ENCODE results near the gene FNDC3B.
A peak's percentile ranks its signal among the peaks of the same experiment; 100 is the strongest.

Gene FNDC3B

GRCh38 chr3:172151651-172152649 lies 112.6 kb downstream of the FNDC3B start:
- no peak for DNase-seq (ENCODE audit: low read depth)

GRCh38 chr3:172152874-172153273 lies 113.5 kb downstream of the FNDC3B start:
- DNase-seq (ENCODE audit: low read depth): no peak

- peak; percentile 11 for DNase-seq (ENCODE audit: low read depth)
Observed at GRCh38 chr3:172153335-172153861, 114.0 kb downstream of the FNDC3B start.

GRCh38 chr3:172154768-172155664 lies 115.6 kb downstream of the FNDC3B start:
- no peak for DNase-seq (ENCODE audit: low read depth)

- no peak for DNase-seq (ENCODE audit: low read depth)
Observed at GRCh38 chr3:172155897-172156585, 116.7 kb downstream of the FNDC3B start.

- DNase-seq (ENCODE audit: low read depth): no peak
Observed at GRCh38 chr3:172156586-172156955, 117.2 kb downstream of the FNDC3B start.

- DNase-seq (ENCODE audit: low read depth): no peak
Observed at GRCh38 chr3:172157564-172158258, 118.3 kb downstream of the FNDC3B start.

- no peak for DNase-seq (ENCODE audit: low read depth)
Observed at GRCh38 chr3:172158741-172159140, 119.4 kb downstream of the FNDC3B start.

- no peak for DNase-seq (ENCODE audit: low read depth)
Observed at GRCh38 chr3:172159376-172159775, 120.0 kb downstream of the FNDC3B start.

- no peak for DNase-seq (ENCODE audit: low read depth)
Observed at GRCh38 chr3:172159962-172160538, 120.7 kb downstream of the FNDC3B start.

- DNase-seq (ENCODE audit: low read depth): no peak
Observed at GRCh38 chr3:172161133-172161789, 121.9 kb downstream of the FNDC3B start.

- DNase-seq (ENCODE audit: low read depth): no peak
Observed at GRCh38 chr3:172161959-172162358, 122.6 kb downstream of the FNDC3B start.

GRCh38 chr3:172163320-172163719 lies 123.9 kb downstream of the FNDC3B start:
- DNase-seq (ENCODE audit: low read depth): no peak

GRCh38 chr3:172164620-172165362 lies 125.4 kb downstream of the FNDC3B start:
- no peak for DNase-seq (ENCODE audit: low read depth)

GRCh38 chr3:172166261-172166660 lies 126.9 kb downstream of the FNDC3B start:
- DNase-seq (ENCODE audit: low read depth): no peak

- no peak for DNase-seq (ENCODE audit: low read depth)
Observed at GRCh38 chr3:172166890-172167289, 127.5 kb downstream of the FNDC3B start.

GRCh38 chr3:172167892-172168648 lies 128.7 kb downstream of the FNDC3B start:
- no peak for DNase-seq (ENCODE audit: low read depth)

- no peak for DNase-seq (ENCODE audit: low read depth)
Observed at GRCh38 chr3:172170073-172170709, 130.8 kb downstream of the FNDC3B start.

Data from activated T-helper 1 cell treated with Interleukin-2 at 50 U/mL for 16 hours (primary cell).